GM23338 (cell line): ENCODE measurements around the gene GGT6. TPM values are rescaled to one million over a fixed set of nuclear protein-coding genes. Genes with fewer than 3 reads are reported as not detected.

Experiments
- ATAC-seq: fragments of 200-7000 bp; cut with Tn5 transposase; 3 replicates; pipeline ENCODE4 v1.9.1; 2020
- DNase-seq: peaks from one replicate; pipeline ENCODE4 v3.0.0-alpha.2; 2015; ENCODE audit warnings: low spot score
- H2AFZ ChIP-seq: fragments of 200-600 bp; sonication (generic); 2 replicates; pipeline ENCODE4 v1.8.0; 2016; ENCODE audit warnings: antibody characterized with exemption, mild to moderate bottlenecking, moderate library complexity
- H3F3A ChIP-seq: fragments of 200-600 bp; sonication (generic); replicated peaks from 2 replicates; pipeline ENCODE4 v1.8.0; 2017; ENCODE audit warnings: antibody characterized with exemption, mixed run types, low read depth
- H3K27ac ChIP-seq: fragments of 200-600 bp; sonication (generic); 2 replicates; pipeline ENCODE4 v1.6.1; 2016; ENCODE audit warnings: low read depth
- H3K27me3 ChIP-seq: fragments of 200-600 bp; sonication (generic); 2 replicates; pipeline ENCODE4 v1.8.0; 2016; ENCODE audit warnings: mild to moderate bottlenecking, mixed run types, moderate library complexity; ENCODE audit not compliant: insufficient read depth
- H3K36me3 ChIP-seq: fragments of 200-600 bp; sonication (generic); 2 replicates; pipeline ENCODE4 v1.8.0; 2016; ENCODE audit warnings: mild to moderate bottlenecking; ENCODE audit not compliant: insufficient read depth
- H3K4me1 ChIP-seq: fragments of 200-600 bp; sonication (generic); 2 replicates; pipeline ENCODE4 v1.8.0; 2016; ENCODE audit warnings: mild to moderate bottlenecking, moderate library complexity; ENCODE audit not compliant: insufficient read depth
- H3K4me2 ChIP-seq: fragments of 200-600 bp; sonication (generic); 2 replicates; pipeline ENCODE4 v1.7.1; 2017; ENCODE audit warnings: mixed run types
- H3K4me3 ChIP-seq: fragments of 200-600 bp; sonication (generic); 2 replicates; pipeline ENCODE4 v1.6.1; 2016; ENCODE audit warnings: mixed run types
- H3K79me2 ChIP-seq: fragments of 200-600 bp; sonication (generic); replicated peaks from 2 replicates; pipeline ENCODE4 v1.8.0; 2017; ENCODE audit warnings: mild to moderate bottlenecking; ENCODE audit not compliant: insufficient read depth
- H3K9me2 ChIP-seq: fragments of 200-600 bp; sonication (generic); 2 replicates; pipeline ENCODE4 v1.8.0; 2017; ENCODE audit not compliant: insufficient read depth
- H4K20me1 ChIP-seq: fragments of 200-600 bp; sonication (generic); replicated peaks from 2 replicates; pipeline ENCODE4 v1.8.0; 2017; ENCODE audit warnings: mild to moderate bottlenecking; ENCODE audit not compliant: insufficient read depth
- H3K27ac Mint-ChIP-seq: 2 replicates; pipeline ENCODE4 v1.8.0; 2020; ENCODE audit warnings: inconsistent platforms, mild to moderate bottlenecking, moderate library complexity, mixed read lengths
- H3K27me3 Mint-ChIP-seq: 3 replicates; pipeline ENCODE4 v1.8.0; 2022; ENCODE audit warnings: low read depth, mild to moderate bottlenecking, moderate library complexity, mixed read lengths, inconsistent platforms; ENCODE audit not compliant: insufficient read depth, poor library complexity
- H3K36me3 Mint-ChIP-seq: 3 replicates; pipeline ENCODE4 v1.8.0; 2021; ENCODE audit warnings: low read depth, mild to moderate bottlenecking, inconsistent platforms, moderate library complexity, mixed read lengths
- H3K4me1 Mint-ChIP-seq: 3 replicates; pipeline ENCODE4 v1.8.0; 2020; ENCODE audit warnings: mild to moderate bottlenecking, inconsistent platforms, mixed read lengths
- H3K4me3 Mint-ChIP-seq: 3 replicates; pipeline ENCODE4 v1.8.0; 2021; ENCODE audit warnings: moderate library complexity, mild to moderate bottlenecking, inconsistent platforms, mixed read lengths
- H3K9me3 Mint-ChIP-seq: 3 replicates; pipeline ENCODE4 v1.8.0; 2020; ENCODE audit warnings: moderate library complexity, mild to moderate bottlenecking, inconsistent platforms, mixed read lengths
- CREB1 ChIP-seq: fragments of 250-450 bp; sonication (Bioruptor Pico); IDR thresholded peaks from 2 replicates; pipeline ENCODE4 v1.5.0; 2020; ENCODE audit warnings: low read depth, mild to moderate bottlenecking, moderate library complexity
- CTCF ChIP-seq, 2 experiments: fragments of 200-600 bp in 1 of 2; sonication (generic) in 1 of 2; conservative IDR thresholded peaks; 2 replicates each; pipeline versions ENCODE4 v1.5.1 to v1.6.1; 2016 to 2017; ENCODE audit warnings: antibody characterized with exemption in 2 of 2, low read depth in 2 of 2, mild to moderate bottlenecking in 2 of 2, moderate library complexity in 1 of 2
- ETS1 ChIP-seq: IDR thresholded peaks from 2 replicates; pipeline ENCODE4 v1.6.1; 2016; ENCODE audit warnings: antibody characterized with exemption
- EZH2 ChIP-seq: fragments of 200-600 bp; sonication (generic); IDR thresholded peaks from one replicate; pipeline ENCODE4 v1.8.0; 2017; ENCODE audit warnings: antibody characterized with exemption, mild to moderate bottlenecking, low read depth; ENCODE audit not compliant: unreplicated experiment
- EZH2phosphoT487 ChIP-seq: fragments of 200-600 bp; sonication (generic); IDR thresholded peaks from one replicate; pipeline ENCODE4 v1.8.1; 2018; ENCODE audit warnings: antibody characterized with exemption; ENCODE audit not compliant: unreplicated experiment
- NANOG ChIP-seq: IDR thresholded peaks from 2 replicates; pipeline ENCODE4 v1.6.1; 2016; ENCODE audit warnings: antibody characterized with exemption, borderline replicate concordance
- POLR2AphosphoS5 ChIP-seq: IDR thresholded peaks from 2 replicates; pipeline ENCODE4 v1.6.1; 2016; ENCODE audit warnings: antibody characterized with exemption, low read depth
- REST ChIP-seq: IDR thresholded peaks from one replicate; pipeline ENCODE4 v1.6.1; 2018; ENCODE audit warnings: antibody characterized with exemption; ENCODE audit not compliant: unreplicated experiment
- ZNF114 ChIP-seq: fragments of 250-450 bp; sonication (Bioruptor Pico); IDR thresholded peaks from 2 replicates; pipeline ENCODE4 v1.5.0; 2020; ENCODE audit warnings: mild to moderate bottlenecking, moderate library complexity
- ZNF331 ChIP-seq: fragments of 250-450 bp; sonication (Bioruptor Pico); IDR thresholded peaks from 2 replicates; pipeline ENCODE4 v1.5.0; 2020; ENCODE audit warnings: low read depth, mild to moderate bottlenecking, moderate library complexity
- ZNF462 ChIP-seq: fragments of 250-450 bp; sonication (Bioruptor Pico); IDR thresholded peaks from 2 replicates; pipeline ENCODE4 v1.5.0; 2020; ENCODE audit warnings: mild to moderate bottlenecking, moderate library complexity
- polyA plus RNA-seq: library from polyadenylated mRNA; unstranded; fragments of >200 nt; fragmentation: Nextera tagmentation; extraction: Ambion mirVana; gene quantifications from 2 replicates; pipeline ENCODE4 v1.2.1, GENCODE V29; 2016
- total RNA-seq: library from RNA; depleted of rRNA; stranded (reverse); fragments of >200 nt; shearing (Covaris generic); gene quantifications from 2 replicates; pipeline ENCODE4 v1.2.3, GENCODE V29; 2014

Gene GGT6
- total and polyA plus RNA-seq, 2 experiments from 2014 or later: 0.24 TPM; not detected in 1

- TF ChIP-seq ZNF462 (CRISPR knock-in tag) (no peak), ETS1 (no peak), CREB1 (no peak), NANOG (no peak), POLR2AphosphoS5 (no peak)
Measured at GRCh38 chr17:4554441-4554996, 5.9 kb downstream of the GGT6 start (continued).

GRCh38 chr17:4553669-4554068, 6.7 kb downstream of the GGT6 start:
- H3K27me3 ChIP-seq: no peaks in the 10 kb centered on the region
- no peak for TF ChIP-seq CTCF (conservative IDR thresholded peaks at IDR 0.05; ENCODE audit: low read depth in 2 of 2)
- no peak for TF ChIP-seq ETS1
- no peak for TF ChIP-seq POLR2AphosphoS5
- TF ChIP-seq EZH2phosphoT487: no peak
- no peak for TF ChIP-seq EZH2
- TF ChIP-seq NANOG: no peak
- TF ChIP-seq ZNF331 (CRISPR knock-in tag): no peak
- no peak for TF ChIP-seq REST
- no peak for TF ChIP-seq ZNF114 (CRISPR knock-in tag)
- peaks cover 20% of the 10 kb centered on the region for H3K4me1 ChIP-seq
- H3K27me3 Mint-ChIP-seq: peaks cover 9% of the 10 kb centered on the region
- peaks cover 28% of the 10 kb centered on the region for H3K4me1 Mint-ChIP-seq
- H3K4me3 ChIP-seq: peak overlapping the region; percentile 93
- no peak for DNase-seq
- no peak overlapping the region for H2AFZ ChIP-seq
- no peak overlapping the region for H3K27ac Mint-ChIP-seq
- peaks cover 11% of the 10 kb centered on the region for H4K20me1 ChIP-seq
- H3F3A ChIP-seq: peaks cover 11% of the 10 kb centered on the region; the same call in 1 of the 2 replicates
- H3K36me3 Mint-ChIP-seq: peaks cover 64% of the 10 kb centered on the region
- peak overlapping the region; percentile 96 for H3K4me3 Mint-ChIP-seq
- no peak overlapping the region for H3K27ac ChIP-seq
- no peak for ATAC-seq
- H3K4me2 ChIP-seq: peak overlapping the region; percentile 84
- peaks cover 19% of the 10 kb centered on the region for H3K36me3 ChIP-seq
- H3K79me2 ChIP-seq: peaks cover 30% of the 10 kb centered on the region
- no peaks in the 10 kb centered on the region for H3K9me3 Mint-ChIP-seq
- no peaks in the 10 kb centered on the region for H3K9me2 ChIP-seq
